GM12872 (cell line): ENCODE data around the gene DPP6.

Source experiments
- CTCF ChIP-seq: IDR thresholded peaks from 3 replicates; pipeline ENCODE4 v1.5.1; 2011; ENCODE audit warnings: low read depth, mild to moderate bottlenecking, low read length, moderate library complexity; ENCODE audit not compliant: insufficient read depth

DPP6 gene

GRCh38 chr7:154202002-154202401, 149.8 kb downstream of the DPP6 start:
- no peak for TF ChIP-seq CTCF

DNA sequence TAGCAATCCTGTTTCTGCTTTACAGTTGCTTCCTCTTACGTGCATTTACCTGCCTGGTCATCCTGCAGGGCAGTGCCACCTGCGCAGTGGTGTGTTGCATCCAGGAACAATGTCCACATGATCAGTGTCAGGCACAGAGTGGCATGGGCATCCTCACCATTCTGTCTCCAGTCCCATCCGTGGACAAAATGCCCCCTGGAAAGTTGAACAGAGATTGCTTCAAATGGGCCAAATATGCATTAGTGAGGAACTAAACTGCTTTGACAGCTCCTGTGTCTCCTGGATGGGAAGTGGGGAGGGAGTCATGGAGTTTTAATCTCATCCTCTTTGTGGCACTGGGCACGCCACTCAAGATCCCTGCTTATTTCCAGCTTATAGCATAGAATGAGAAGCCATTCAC, 151.8 kb downstream of the DPP6 start:
- no peak for TF ChIP-seq CTCF

DNA sequence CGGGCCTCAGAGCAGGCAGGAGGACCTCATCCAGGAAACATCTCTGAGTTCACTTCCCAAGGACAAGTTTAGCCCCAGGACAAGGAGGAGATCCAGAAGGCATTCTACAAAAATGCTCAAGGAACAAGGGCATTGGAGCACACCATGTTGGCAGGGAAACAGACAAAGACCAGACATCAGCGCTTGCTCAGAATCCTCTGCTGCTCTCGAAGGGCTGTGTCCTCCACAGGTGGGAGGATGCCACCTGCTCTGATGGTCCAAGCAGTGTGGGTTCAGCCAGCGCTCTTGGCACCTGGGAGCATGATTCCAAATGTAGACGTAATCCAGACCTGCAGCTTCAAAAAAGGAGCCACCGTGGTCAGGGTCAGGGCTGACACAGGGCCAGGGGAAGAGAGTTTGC, 160.7 kb downstream of the DPP6 start:
- TF ChIP-seq CTCF, result no peak

- no peak for TF ChIP-seq CTCF
These were observed 165.6 kb downstream of the DPP6 start for GRCh38 chr7:154217688-154218340.

DNA sequence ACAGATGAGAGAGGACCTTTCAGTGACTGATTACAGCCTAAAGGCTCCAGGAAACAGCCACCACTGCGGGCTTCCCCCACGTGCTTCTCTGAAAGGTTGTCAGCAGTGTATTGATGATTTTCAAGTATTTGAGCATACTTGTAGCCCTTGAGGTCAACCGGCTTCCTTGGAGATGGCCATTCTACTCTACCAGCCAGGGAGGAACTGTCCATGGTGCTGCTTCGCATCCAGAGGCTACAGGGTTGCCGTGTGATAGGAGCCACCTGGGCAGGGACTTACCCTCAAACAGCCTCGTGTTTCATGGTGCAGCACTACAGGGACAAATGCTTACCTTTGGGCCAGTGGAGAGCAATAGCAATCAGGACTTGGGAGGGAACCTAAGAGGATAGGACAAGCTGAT, 179.5 kb downstream of the DPP6 start:
- TF ChIP-seq CTCF, result no peak

DNA sequence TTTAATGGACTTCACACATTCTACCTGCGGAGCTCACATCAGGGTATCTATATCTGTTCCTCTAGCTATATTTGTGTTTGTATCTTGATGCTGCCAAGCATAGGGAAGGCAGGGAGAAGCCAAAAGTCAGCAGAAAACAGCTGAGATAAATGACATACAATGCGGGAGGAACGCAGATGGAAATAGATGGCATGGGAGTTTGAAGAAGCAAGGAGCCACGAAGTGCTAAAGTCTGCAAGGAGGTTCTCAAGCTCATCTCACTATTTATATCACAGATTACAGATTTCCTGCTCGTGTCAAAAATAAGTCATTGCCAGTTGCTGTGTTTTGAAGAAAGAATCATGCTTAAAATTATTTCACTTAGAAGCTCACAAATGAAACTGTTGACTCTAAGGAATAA, 180.5 kb downstream of the DPP6 start:
- TF ChIP-seq CTCF, result no peak

DNA sequence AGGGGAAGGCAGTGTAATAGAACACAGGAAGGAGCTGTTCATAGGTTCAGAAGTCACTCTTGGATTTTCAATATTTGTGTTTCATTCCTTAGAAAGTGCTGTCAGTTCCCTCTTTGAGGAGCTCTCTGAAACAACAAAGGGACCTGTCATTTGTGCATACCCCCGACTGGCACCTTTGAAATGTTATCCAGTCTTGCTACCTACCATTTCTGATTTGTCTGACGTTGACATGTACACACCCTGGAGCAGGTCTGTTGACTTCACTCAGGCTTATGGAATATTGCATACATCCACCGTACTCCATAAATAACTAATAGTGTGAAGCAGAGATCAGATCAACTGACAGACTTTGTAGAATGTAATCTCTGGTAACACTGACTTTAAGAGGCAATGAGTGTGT, 189.8 kb downstream of the DPP6 start:
- no peak for TF ChIP-seq CTCF
